Esophagus muscularis mucosa (tissue), 4 donors: Measurements from ENCODE around the gene CLIP1.

Experiments
- CTCF ChIP-seq, 3 experiments: fragments of 200-600 bp in 2 of 3; fragments of 450-650 bp in 1 of 3; sonication (generic) in 2 of 3; IDR thresholded peaks; one replicate each; pipeline ENCODE4 v1.5.1; 2017 to 2019; ENCODE audit warnings: antibody characterized with exemption in 3 of 3, mild to moderate bottlenecking in 2 of 3, moderate library complexity in 1 of 3
- EP300 ChIP-seq: sonication (generic); formaldehyde crosslinking; IDR thresholded peaks from one replicate; pipeline ENCODE4 v1.6.1; 2017; ENCODE audit warnings: antibody characterized with exemption
- POLR2A ChIP-seq: fragments of 450-650 bp; IDR thresholded peaks from one replicate; pipeline ENCODE4 v1.6.1; 2017; ENCODE audit warnings: antibody characterized with exemption, moderate library complexity, mild to moderate bottlenecking, low read depth
- POLR2AphosphoS5 ChIP-seq, 2 donors: sonication (generic); formaldehyde crosslinking; IDR thresholded peaks; one replicate each; pipeline ENCODE4 v1.6.1; 2017; ENCODE audit warnings: antibody characterized with exemption in 2 of 2

GRCh38 chr12:122402264-122402663 lies 20.2 kb downstream of the CLIP1 start:
- no peak for TF ChIP-seq CTCF (IDR thresholded peaks at IDR 0.05)
- no peak for TF ChIP-seq POLR2A
- no peak for TF ChIP-seq POLR2AphosphoS5 (IDR thresholded peaks at IDR 0.05)
- TF ChIP-seq EP300: no peak
